ENCODE data around the gene RAB3IL1. TPM values are rescaled to one million over a fixed set of nuclear protein-coding genes. Genes with fewer than 3 reads are reported as not detected.

RAB3IL1 gene
- polyA plus RNA-seq, 3 donors = 0.13 TPM; not detected in 2

GRCh38 chr11:61948505-61948904, 31.1 kb upstream of the RAB3IL1 start:
- Mint-ChIP-seq H3K27me3 (ENCODE audit: low read depth in 3 of 3) (peaks cover 0 to 6% (median 3%) of the 10 kb centered on the region in 3 donors), H3K4me3 (no peak overlapping the region), H3K27ac (peak overlapping the region in 1 of 7 donors; percentile 43), H3K4me1 (peaks cover 17% of the 10 kb centered on the region), H3K36me3 (no peaks in the 10 kb centered on the region), H3K9me3 (peaks cover 0 to 1% (median 0%) of the 10 kb centered on the region in 7 donors)
- H3K79me2 ChIP-seq (ENCODE audit: insufficient read depth, low read length) = no peaks in the 10 kb centered on the region
- H2AFZ ChIP-seq (ENCODE audit: insufficient read depth, low read depth, low read length, poor library complexity, severe bottlenecking) = no peak overlapping the region
- no peak for DNase-seq
- peaks cover 10 to 12% of the 10 kb centered on the region in 2 donors for H3K4me1 ChIP-seq (ENCODE audit: control insufficient read depth in 1 of 2, insufficient read depth in 2 of 2, low read length in 2 of 2)
- H4K20me1 ChIP-seq (ENCODE audit: insufficient read depth, low read length) = no peaks in the 10 kb centered on the region
- no peaks in the 10 kb centered on the region for H3K36me3 ChIP-seq (replicated peaks in 1 of 2; ENCODE audit: control insufficient read depth in 1 of 2, insufficient read depth in 2 of 2, low read length in 2 of 2)
- no peaks in the 10 kb centered on the region for H3K27me3 ChIP-seq (ENCODE audit: control insufficient read depth in 2 of 2, insufficient read depth in 2 of 2, low read length in 2 of 2)
- no peak overlapping the region for H3K9ac ChIP-seq (ENCODE audit: insufficient read depth, low read length, poor library complexity, severe bottlenecking)
- no peak for TF ChIP-seq CTCF (IDR thresholded peaks at IDR 0.05)
- no peak overlapping the region for H3K27ac ChIP-seq (ENCODE audit: low read depth in 1 of 2, low read length in 2 of 2)
- no peak overlapping the region for H3K4me3 ChIP-seq (replicated peaks in 1 of 3; ENCODE audit: low read depth in 2 of 3, low read length in 3 of 3)
- no peak overlapping the region for H3K4me2 ChIP-seq (replicated peaks; ENCODE audit: extremely low read depth, low read length, poor library complexity, severe bottlenecking)
- intact Hi-C loops (cut with micrococcal nuclease) = loop anchor here (5.0 kb wide), 3 partner anchors 129 to 151 kb away; no protein-coding TSS in a partner anchor
- no CpG with 5 or more reads among the region's 7 CpGs for WGBS (ENCODE audit: insufficient coverage)
- H3K9me3 ChIP-seq (replicated peaks in 1 of 2; ENCODE audit: control insufficient read depth in 1 of 2, insufficient read depth in 1 of 2, low read length in 2 of 2) = no peaks in the 10 kb centered on the region

DNA sequence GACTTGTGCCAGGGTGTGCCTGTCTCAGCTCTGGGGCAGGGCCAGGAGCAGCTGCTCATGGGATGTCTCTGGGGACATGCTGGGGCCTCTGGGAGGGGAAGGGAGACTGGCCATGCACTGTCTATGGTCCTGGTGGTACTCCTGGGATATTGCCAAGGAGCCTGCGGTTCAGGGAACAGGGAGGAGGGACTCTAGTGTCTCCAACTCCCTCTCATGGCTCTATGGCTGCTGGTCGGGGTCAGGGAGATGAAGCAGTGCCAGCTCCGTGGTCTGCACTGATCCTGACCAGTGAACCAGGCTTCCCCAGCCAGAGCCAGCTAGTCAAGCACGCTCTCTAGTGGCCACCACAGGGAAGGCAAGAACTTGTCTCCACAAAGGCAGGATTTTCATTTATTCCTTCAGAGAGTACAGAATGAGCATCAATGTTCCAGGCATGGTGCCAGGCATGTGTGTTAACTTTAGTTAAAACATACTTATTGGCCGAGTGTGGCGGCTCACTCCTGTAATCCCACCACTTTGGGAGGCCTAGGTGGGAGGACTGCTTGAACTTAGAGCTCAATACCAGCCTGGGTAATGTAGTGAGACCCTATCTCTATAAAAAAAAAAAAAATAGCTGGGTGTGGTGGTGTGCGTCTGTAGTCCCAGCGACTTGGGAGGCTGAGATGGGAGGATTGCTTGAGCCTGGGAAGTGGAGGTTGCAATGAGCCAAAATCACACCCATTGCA, 30.3 kb upstream of the RAB3IL1 start:
- Mint-ChIP-seq H3K27ac (no peak overlapping the region), H3K4me1 (peaks cover 17% of the 10 kb centered on the region), H3K27me3 (ENCODE audit: low read depth in 3 of 3) (peaks cover 0 to 6% (median 3%) of the 10 kb centered on the region in 3 donors), H3K9me3 (peaks cover 0 to 1% (median 0%) of the 10 kb centered on the region in 7 donors), H3K4me3 (no peak overlapping the region), H3K36me3 (no peaks in the 10 kb centered on the region)
- H3K27ac ChIP-seq (ENCODE audit: low read depth in 1 of 2, low read length in 2 of 2) = no peak overlapping the region
- DNase-seq = peak; percentile 68 to 83 (median 76)
- H2AFZ ChIP-seq (ENCODE audit: insufficient read depth, low read depth, low read length, poor library complexity, severe bottlenecking) = peak overlapping the region; percentile 15
- H4K20me1 ChIP-seq (ENCODE audit: insufficient read depth, low read length) = no peaks in the 10 kb centered on the region
- H3K36me3 ChIP-seq (replicated peaks in 1 of 2; ENCODE audit: control insufficient read depth in 1 of 2, insufficient read depth in 2 of 2, low read length in 2 of 2) = no peaks in the 10 kb centered on the region
- H3K4me3 ChIP-seq (replicated peaks in 1 of 3; ENCODE audit: low read depth in 2 of 3, low read length in 3 of 3) = no peak overlapping the region
- no peak overlapping the region for H3K9ac ChIP-seq (ENCODE audit: insufficient read depth, low read length, poor library complexity, severe bottlenecking)
- no peaks in the 10 kb centered on the region for H3K27me3 ChIP-seq (ENCODE audit: control insufficient read depth in 2 of 2, insufficient read depth in 2 of 2, low read length in 2 of 2)
- peaks cover 10 to 12% of the 10 kb centered on the region in 2 donors for H3K4me1 ChIP-seq (ENCODE audit: control insufficient read depth in 1 of 2, insufficient read depth in 2 of 2, low read length in 2 of 2)
- no peaks in the 10 kb centered on the region for H3K79me2 ChIP-seq (ENCODE audit: insufficient read depth, low read length)
- no peak overlapping the region for H3K4me2 ChIP-seq (replicated peaks; ENCODE audit: extremely low read depth, low read length, poor library complexity, severe bottlenecking)
- intact Hi-C loops (cut with micrococcal nuclease) = loop anchor here (1.0 to 5.0 kb wide), 5 partner anchors 45 to 150 kb away; no protein-coding TSS in a partner anchor
- no peaks in the 10 kb centered on the region for H3K9me3 ChIP-seq (replicated peaks in 1 of 2; ENCODE audit: control insufficient read depth in 1 of 2, insufficient read depth in 1 of 2, low read length in 2 of 2)
- TF ChIP-seq CTCF (IDR thresholded peaks at IDR 0.05) = peak; percentile 90
- 0% methylated on average over 4 of the region's 8 CpGs for WGBS (ENCODE audit: insufficient coverage)
